ENCODE measurements around the gene RAB11FIP3.

GRCh38 chr16:513950-514349 is 88.5 kb downstream of the RAB11FIP3 start:
- TF ChIP-seq CTCF (IDR thresholded peaks at IDR 0.05) (no peak), POLR2A (IDR thresholded peaks at IDR 0.05) (no peak)
